Spinal cord (tissue), 10 donors: ENCODE measurements around the gene EME1. TPM values are rescaled to one million over a fixed set of nuclear protein-coding genes. Genes with fewer than 3 reads are reported as not detected.
A peak's percentile ranks its signal among the peaks of the same experiment; 100 is the strongest.

ENCODE experiments used
- DNase-seq, 6 donors: peaks; one replicate each; pipeline versions ENCODE4 v3.0.0 to v3.0.0-alpha.2; 2013 to 2015; ENCODE audit warnings: low spot score in 6 of 6, low read depth in 4 of 6
- H3K27ac ChIP-seq: one replicate; pipeline ENCODE4 v1.5.1; 2013; ENCODE audit warnings: low read depth, low read length, control low read depth
- H3K27me3 ChIP-seq: one replicate; pipeline ENCODE4 v1.6.1; 2013; ENCODE audit warnings: low read length; ENCODE audit not compliant: control insufficient read depth, insufficient read depth
- H3K36me3 ChIP-seq: one replicate; pipeline ENCODE4 v1.6.1; 2013; ENCODE audit warnings: low read length; ENCODE audit not compliant: control insufficient read depth, insufficient read depth
- H3K4me1 ChIP-seq: one replicate; pipeline ENCODE4 v1.6.1; 2013; ENCODE audit warnings: low read length; ENCODE audit not compliant: control insufficient read depth, insufficient read depth
- H3K4me3 ChIP-seq: one replicate; pipeline ENCODE4 v1.5.1; 2013; ENCODE audit warnings: low read depth, low read length, control low read depth
- H3K9me3 ChIP-seq: one replicate; pipeline ENCODE4 v1.6.1; 2013; ENCODE audit warnings: low read length; ENCODE audit not compliant: control insufficient read depth, insufficient read depth
- WGBS: methylation state at CpG from one replicate; pipeline ENCODE4 v1.1.5; 2013; ENCODE audit warnings: missing lambda C conversion rate; ENCODE audit not compliant: insufficient coverage; 5-methylcytosine and 5-hydroxymethylcytosine counted together
- long read RNA-seq, 4 donors: transcript quantifications; one replicate each; lab custom pipeline, GENCODE V29; 2026
- polyA plus RNA-seq, 2 donors: library from polyadenylated mRNA; unstranded; fragments of 120-200 nt; gene quantifications; one replicate each; pipeline ENCODE4 v1.2.1, GENCODE V29; 2013; ENCODE audit not compliant: insufficient read length in 2 of 2
- total RNA-seq, 2 donors: library from RNA; depleted of rRNA in 1 of 2; stranded (reverse); fragments of 120-200 nt in 1 of 2; fragments of >200 nt in 1 of 2; gene quantifications; one replicate each; pipeline versions ENCODE4 v1.2.3 to v1.2.4, GENCODE V29; 2013 to 2014
- donor health status: healthy.

The EME1 gene
- total RNA-seq, result 1 to 10 TPM; 3.1 to 5.5 TPM
- 1 to 10 TPM; 6.8 to 7.5 TPM for polyA plus RNA-seq
- long read RNA-seq, donor 1, partial matches to known transcripts, result 0 of 24 reads
- long read RNA-seq, donor 1, other reads (novel, unspliced or antisense), result 22 of 24 reads
- long read RNA-seq, donor 2, result 0 reads
- long read RNA-seq, donor 3, result 0 reads
- long read RNA-seq, donor 4, partial matches to known transcripts, result 0 of 3 reads
- long read RNA-seq, donor 4, other reads (novel, unspliced or antisense), result 0 of 3 reads

GRCh38 chr17:50372758-50373556, at the start of gene EME1, which contains the start of gene MRPL27:
TSS of gene EME1 (plus strand) at chr17:50373229. CDS start at chr17:50375209, 1,980 bp downstream.
TSS of gene MRPL27 (minus strand) at chr17:50373184. CDS start at chr17:50373170, 14 bp downstream.
- 0% methylated on average over 38 of the region's 42 CpGs for WGBS
- Histone ChIP-seq H3K27me3 (no peaks in the 10 kb centered on the region), H3K4me1 (peaks cover 11% of the 10 kb centered on the region), H3K27ac (peak within 1 kb of the TSS; percentile 96), H3K36me3 (peaks cover 20% of the 10 kb centered on the region), H3K9me3 (no peaks in the 10 kb centered on the region), H3K4me3 (peak within 1 kb of the TSS; percentile 100)
- peak; percentile 74 to 97 (median 92) for DNase-seq

DNA sequence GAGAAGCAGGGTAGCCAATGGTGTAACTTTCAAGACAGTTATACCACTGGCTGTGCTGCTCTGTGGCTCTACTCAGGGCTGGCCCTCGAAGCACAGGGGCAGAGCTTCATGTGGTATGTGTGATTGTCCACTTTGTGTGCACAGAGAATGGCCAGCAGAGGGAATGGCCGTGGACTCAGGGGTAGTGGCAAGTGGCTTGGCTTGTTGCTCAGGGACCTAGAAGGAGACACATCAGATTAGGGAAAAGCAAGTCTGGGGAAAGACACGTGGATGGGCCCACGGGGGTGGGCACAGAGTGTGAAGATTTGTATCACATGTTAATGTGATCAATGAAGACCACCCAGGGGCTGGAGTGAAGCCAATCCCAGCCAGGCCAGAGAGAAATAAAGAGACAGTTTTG, 47.1 kb upstream of the EME1 start:
- Histone ChIP-seq H3K27me3 (no peaks in the 10 kb centered on the region), H3K27ac (no peak overlapping the region), H3K4me1 (peaks cover 14% of the 10 kb centered on the region), H3K4me3 (no peak overlapping the region), H3K9me3 (no peaks in the 10 kb centered on the region), H3K36me3 (no peaks in the 10 kb centered on the region)
- DNase-seq, result no peak
- WGBS, result 37% methylated on average over 4 of the region's 4 CpGs

DNA sequence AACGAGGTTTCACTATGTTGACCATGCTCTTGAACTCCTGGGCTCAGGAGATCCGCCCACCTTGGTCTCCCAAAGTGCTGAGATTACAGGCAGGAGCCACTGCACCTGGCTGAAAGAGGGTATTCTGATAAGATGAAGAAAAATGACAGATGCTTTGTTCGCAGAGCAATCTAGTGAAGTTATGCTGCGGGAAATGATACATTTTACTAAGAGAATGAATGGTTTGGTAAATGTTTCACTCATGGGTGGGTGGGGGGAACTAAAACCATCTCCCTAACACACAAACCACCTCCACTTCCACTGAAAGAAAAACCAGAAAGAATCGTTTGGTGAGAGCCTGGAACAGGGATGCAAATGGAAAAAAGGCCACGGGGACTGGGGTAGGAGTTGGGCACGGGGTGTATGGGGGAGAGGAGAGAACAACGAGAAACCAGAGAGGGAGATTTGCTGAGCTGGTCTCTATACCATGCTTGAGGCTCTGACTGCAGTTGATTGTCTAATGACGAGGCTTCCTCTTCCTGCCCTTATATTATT, 46.1 kb upstream of the EME1 start:
- H3K4me1 ChIP-seq, result peaks cover 14% of the 10 kb centered on the region
- H3K36me3 ChIP-seq, result no peaks in the 10 kb centered on the region
- H3K27me3 ChIP-seq, result no peaks in the 10 kb centered on the region
- no peak overlapping the region for H3K4me3 ChIP-seq
- no peak for DNase-seq
- H3K9me3 ChIP-seq, result no peaks in the 10 kb centered on the region
- no peak overlapping the region for H3K27ac ChIP-seq
- WGBS, result 100% methylated on average over 1 of the region's 9 CpGs

DNA sequence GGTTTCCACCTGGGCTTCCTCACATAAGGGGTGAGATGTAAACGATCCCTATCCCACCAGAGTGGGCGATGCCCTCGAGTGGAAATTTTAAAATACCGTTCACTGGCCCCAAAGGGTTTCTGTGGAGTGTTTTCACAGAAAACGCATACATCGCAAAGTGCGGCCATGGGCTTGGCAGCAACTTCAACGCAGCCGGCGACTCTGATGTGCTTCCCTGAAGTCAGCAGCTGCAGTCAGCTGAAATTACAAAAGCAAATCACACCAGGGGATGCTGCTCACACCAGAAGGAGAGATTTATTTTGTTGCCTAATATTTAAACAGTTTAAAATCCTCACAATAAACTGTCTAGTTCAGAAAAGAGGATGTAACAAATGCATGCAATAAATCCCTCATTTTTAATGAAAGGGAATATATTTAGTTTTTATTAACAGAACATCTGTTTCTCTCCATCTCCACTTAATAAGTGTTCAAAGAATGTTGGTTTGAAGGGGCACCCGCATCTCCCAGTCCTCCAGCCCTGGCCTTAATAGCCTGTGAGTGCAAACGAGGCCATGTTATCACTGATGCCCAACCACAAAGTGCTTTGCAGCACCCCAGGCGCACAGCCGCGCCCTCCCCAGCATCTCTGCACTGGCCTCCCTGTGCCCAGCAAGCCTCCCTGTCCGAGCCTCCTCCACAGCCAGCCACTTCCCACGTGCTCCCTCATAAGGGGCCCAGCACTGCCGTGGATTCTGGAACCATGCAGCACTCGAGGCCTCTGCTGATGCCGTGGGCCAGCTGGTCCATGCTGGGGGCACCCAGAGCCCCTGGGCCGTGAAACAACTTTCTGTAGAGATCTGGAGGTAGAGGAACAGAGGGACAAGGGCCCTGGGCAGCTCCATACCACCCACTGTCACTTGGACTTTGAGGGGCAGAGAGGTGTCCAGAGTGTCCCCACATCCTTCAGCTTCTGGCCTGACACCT, 44.4 kb upstream of the EME1 start:
- WGBS, result 46% methylated on average over 12 of the region's 21 CpGs

GRCh38 chr17:50329716-50330115, 43.3 kb upstream of the EME1 start:
- Histone ChIP-seq H3K27ac (no peak overlapping the region), H3K27me3 (no peaks in the 10 kb centered on the region), H3K9me3 (no peaks in the 10 kb centered on the region), H3K4me3 (no peak overlapping the region), H3K4me1 (peaks cover 17% of the 10 kb centered on the region), H3K36me3 (no peaks in the 10 kb centered on the region)
- 100% methylated on average over 2 of the region's 3 CpGs for WGBS
- no peak for DNase-seq

More for the DNA sequence above, 44.4 kb upstream of the EME1 start:
- no peaks in the 10 kb centered on the region for H3K9me3 ChIP-seq
- peak in 2 of 6 donors; percentile 65 to 84 for DNase-seq
- no peak overlapping the region for H3K4me3 ChIP-seq
- peak overlapping the region; percentile 82 for H3K27ac ChIP-seq
- no peaks in the 10 kb centered on the region for H3K27me3 ChIP-seq
- peaks cover 17% of the 10 kb centered on the region for H3K4me1 ChIP-seq
- H3K36me3 ChIP-seq, result no peaks in the 10 kb centered on the region

- Histone ChIP-seq H3K27ac (no peak overlapping the region), H3K9me3 (no peaks in the 10 kb centered on the region), H3K36me3 (no peaks in the 10 kb centered on the region), H3K4me1 (peaks cover 17% of the 10 kb centered on the region), H3K4me3 (no peak overlapping the region), H3K27me3 (no peaks in the 10 kb centered on the region)
- DNase-seq, result no peak
- WGBS, result 75% methylated on average over 11 of the region's 11 CpGs
Measured at GRCh38 chr17:50330151-50330775, 42.8 kb upstream of the EME1 start.

DNA sequence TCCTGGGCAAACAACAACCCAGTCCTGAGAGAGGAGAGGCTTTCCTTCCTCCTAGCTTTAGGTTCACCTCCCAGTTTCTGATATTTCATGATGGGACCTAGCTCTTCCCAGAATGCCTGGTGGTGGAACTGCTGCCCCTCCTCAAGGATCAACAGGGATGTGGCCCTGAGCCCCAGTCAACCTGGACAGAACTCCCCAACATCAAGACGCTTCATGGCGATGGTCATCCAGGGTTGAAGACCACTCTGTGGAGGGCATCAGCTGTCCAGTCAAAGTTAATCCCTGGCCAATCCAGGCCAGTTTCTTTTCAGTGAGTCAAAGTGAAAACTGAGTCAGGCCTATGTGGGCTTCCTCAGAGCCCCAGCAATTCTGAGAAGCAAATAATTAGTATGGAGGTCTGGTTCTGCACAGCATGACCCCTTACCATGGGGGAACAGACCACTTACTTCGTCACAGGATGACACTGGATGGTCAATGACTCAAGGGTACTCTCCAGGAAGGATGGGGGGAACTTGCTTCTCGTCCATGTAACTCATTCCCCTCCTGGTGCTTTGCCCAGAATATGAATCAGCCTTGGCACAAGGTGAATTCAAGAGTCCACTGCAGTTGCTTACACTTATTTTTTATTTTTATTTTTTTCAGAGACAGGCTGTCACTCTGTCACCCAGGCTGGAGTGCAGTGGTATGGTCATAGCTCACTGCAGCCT, 41.8 kb upstream of the EME1 start:
- Histone ChIP-seq H3K27me3 (no peaks in the 10 kb centered on the region), H3K9me3 (no peaks in the 10 kb centered on the region), H3K4me3 (no peak overlapping the region), H3K4me1 (peaks cover 17% of the 10 kb centered on the region), H3K36me3 (no peaks in the 10 kb centered on the region), H3K27ac (no peak overlapping the region)
- WGBS, result 90% methylated on average over 4 of the region's 4 CpGs
- DNase-seq, result no peak

- H3K4me3 ChIP-seq, result no peak overlapping the region
- 78% methylated on average over 5 of the region's 6 CpGs for WGBS
- H3K27ac ChIP-seq, result no peak overlapping the region
- no peak for DNase-seq
- no peaks in the 10 kb centered on the region for H3K36me3 ChIP-seq
- H3K27me3 ChIP-seq, result no peaks in the 10 kb centered on the region
- peaks cover 17% of the 10 kb centered on the region for H3K4me1 ChIP-seq
- H3K9me3 ChIP-seq, result no peaks in the 10 kb centered on the region
Measured at GRCh38 chr17:50332196-50332595, 40.8 kb upstream of the EME1 start.
